Calu3 (cell line): ENCODE results near the gene KCNIP3. TPM values are rescaled to one million over a fixed set of nuclear protein-coding genes. Genes with fewer than 3 reads are reported as not detected.

Experiments
- BruUV-seq: library from RNA; stranded (reverse); fragments of 400-500 nt; replicated peaks from 2 replicates; lab custom pipeline; 2021; lab: Mats Ljungman, UMichigan
- CTCF ChIA-PET: fragments of 300-600 bp; sonication (Branson Sonifier 250); formaldehyde crosslinking; loops from one replicate; lab custom pipeline; 2022; ENCODE audit warnings: antibody characterized with exemption; lab: Charles Lee
- DNase-seq: peaks from one replicate; pipeline ENCODE4 v3.0.0; 2022
- H3K27ac Mint-ChIP-seq: one replicate; pipeline ENCODE4 v1.8.0; 2022; ENCODE audit warnings: mixed read lengths; ENCODE audit not compliant: unreplicated experiment
- H3K27me3 Mint-ChIP-seq: one replicate; pipeline ENCODE4 v1.8.0; 2022; ENCODE audit warnings: mixed read lengths; ENCODE audit not compliant: unreplicated experiment
- H3K36me3 Mint-ChIP-seq: one replicate; pipeline ENCODE4 v1.8.0; 2022; ENCODE audit warnings: mild to moderate bottlenecking, moderate library complexity, mixed read lengths; ENCODE audit not compliant: insufficient read depth, unreplicated experiment
- H3K4me1 Mint-ChIP-seq: one replicate; pipeline ENCODE4 v1.8.0; 2022; ENCODE audit warnings: mild to moderate bottlenecking, low read depth, mixed read lengths; ENCODE audit not compliant: unreplicated experiment
- H3K4me3 Mint-ChIP-seq: one replicate; pipeline ENCODE4 v1.8.0; 2022; ENCODE audit warnings: mild to moderate bottlenecking, low read depth, moderate library complexity, mixed read lengths; ENCODE audit not compliant: unreplicated experiment
- H3K9me3 Mint-ChIP-seq: one replicate; pipeline ENCODE4 v1.8.0; 2022; ENCODE audit warnings: low read depth, mixed read lengths; ENCODE audit not compliant: unreplicated experiment
- intact Hi-C: fragments of 100-400 bp; cut with micrococcal nuclease; formaldehyde crosslinking; loops from one replicate; pipeline ENCODE4 v1.10.0; 2022; ENCODE audit not compliant: unreplicated experiment
- total RNA-seq: library from RNA; stranded (reverse); gene quantifications from 2 replicates; pipeline ENCODE4 v1.2.3, GENCODE V29; 2022
- TF ChIP-seq, protein P1 (sequence below): fragments of 200-600 bp; IDR thresholded peaks from one replicate; pipeline ENCODE4 v1.8.0; 2022; ENCODE audit warnings: antibody characterized with exemption; ENCODE audit not compliant: unreplicated experiment

Gene KCNIP3
- total RNA-seq, 1 experiment from 2014 or later, result 1.1 TPM

DNA sequence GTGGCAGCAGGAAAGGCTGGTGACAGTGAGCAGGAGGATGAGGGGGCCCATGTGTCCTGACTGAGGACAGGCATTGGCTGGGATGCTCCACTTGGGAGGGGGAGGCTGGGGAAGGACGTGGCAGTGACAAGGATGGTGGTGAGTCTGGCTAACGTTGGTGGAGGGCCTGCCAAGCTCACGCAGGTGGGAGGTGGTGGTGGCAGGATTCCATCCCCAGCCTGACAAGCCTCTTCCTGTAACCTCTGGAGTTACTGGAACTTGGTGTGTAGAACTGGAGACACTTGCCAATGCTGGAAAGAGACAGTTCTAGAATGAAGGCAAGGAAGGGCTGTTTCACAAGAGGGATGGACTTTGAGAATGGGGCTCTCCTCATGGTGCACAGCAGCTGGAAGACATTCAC lies 14.7 kb upstream of the KCNIP3 start:
- CTCF ChIA-PET, result no interaction called here
- Mint-ChIP-seq H3K9me3 (no peaks in the 10 kb centered on the region), H3K36me3 (peaks cover 7% of the 10 kb centered on the region), H3K27me3 (no peaks in the 10 kb centered on the region), H3K27ac (no peak overlapping the region), H3K4me3 (no peak overlapping the region), H3K4me1 (no peaks in the 10 kb centered on the region)
- no TSS peak for BruUV-seq
- TF ChIP-seq, protein P1, sequence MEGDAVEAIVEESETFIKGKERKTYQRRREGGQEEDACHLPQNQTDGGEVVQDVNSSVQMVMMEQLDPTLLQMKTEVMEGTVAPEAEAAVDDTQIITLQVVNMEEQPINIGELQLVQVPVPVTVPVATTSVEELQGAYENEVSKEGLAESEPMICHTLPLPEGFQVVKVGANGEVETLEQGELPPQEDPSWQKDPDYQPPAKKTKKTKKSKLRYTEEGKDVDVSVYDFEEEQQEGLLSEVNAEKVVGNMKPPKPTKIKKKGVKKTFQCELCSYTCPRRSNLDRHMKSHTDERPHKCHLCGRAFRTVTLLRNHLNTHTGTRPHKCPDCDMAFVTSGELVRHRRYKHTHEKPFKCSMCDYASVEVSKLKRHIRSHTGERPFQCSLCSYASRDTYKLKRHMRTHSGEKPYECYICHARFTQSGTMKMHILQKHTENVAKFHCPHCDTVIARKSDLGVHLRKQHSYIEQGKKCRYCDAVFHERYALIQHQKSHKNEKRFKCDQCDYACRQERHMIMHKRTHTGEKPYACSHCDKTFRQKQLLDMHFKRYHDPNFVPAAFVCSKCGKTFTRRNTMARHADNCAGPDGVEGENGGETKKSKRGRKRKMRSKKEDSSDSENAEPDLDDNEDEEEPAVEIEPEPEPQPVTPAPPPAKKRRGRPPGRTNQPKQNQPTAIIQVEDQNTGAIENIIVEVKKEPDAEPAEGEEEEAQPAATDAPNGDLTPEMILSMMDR, result no peak
- intact Hi-C loops, result no loop called here
- DNase-seq, result no peak

DNA sequence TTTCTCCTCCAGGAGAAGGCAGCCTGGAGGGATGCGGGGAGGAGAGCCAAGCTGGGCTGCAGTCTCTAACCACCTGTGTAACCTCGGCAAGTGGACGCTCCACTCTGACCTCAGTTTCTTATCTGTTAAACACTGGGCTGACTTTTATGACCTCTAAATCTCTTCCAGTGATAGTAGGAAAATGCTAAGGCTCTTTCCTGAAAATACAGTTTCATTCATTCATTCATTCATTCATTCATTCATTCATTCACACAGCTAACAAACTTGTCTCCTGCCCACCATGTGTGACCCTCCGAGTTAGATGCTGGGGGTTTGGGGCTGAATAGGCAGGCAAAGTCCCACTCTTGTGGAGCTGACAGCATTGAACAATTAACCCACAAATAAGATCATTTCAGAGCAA lies 13.6 kb upstream of the KCNIP3 start:
- no peak for DNase-seq
- no peaks in the 10 kb centered on the region for H3K36me3 Mint-ChIP-seq
- H3K4me1 Mint-ChIP-seq, result no peaks in the 10 kb centered on the region
- CTCF ChIA-PET, result no interaction called here
- no peak overlapping the region for H3K27ac Mint-ChIP-seq
- TF ChIP-seq, protein P1, result no peak
- no peaks in the 10 kb centered on the region for H3K27me3 Mint-ChIP-seq
- intact Hi-C loops, result no loop called here
- no TSS peak for BruUV-seq
- no peak overlapping the region for H3K4me3 Mint-ChIP-seq
- no peaks in the 10 kb centered on the region for H3K9me3 Mint-ChIP-seq

DNA sequence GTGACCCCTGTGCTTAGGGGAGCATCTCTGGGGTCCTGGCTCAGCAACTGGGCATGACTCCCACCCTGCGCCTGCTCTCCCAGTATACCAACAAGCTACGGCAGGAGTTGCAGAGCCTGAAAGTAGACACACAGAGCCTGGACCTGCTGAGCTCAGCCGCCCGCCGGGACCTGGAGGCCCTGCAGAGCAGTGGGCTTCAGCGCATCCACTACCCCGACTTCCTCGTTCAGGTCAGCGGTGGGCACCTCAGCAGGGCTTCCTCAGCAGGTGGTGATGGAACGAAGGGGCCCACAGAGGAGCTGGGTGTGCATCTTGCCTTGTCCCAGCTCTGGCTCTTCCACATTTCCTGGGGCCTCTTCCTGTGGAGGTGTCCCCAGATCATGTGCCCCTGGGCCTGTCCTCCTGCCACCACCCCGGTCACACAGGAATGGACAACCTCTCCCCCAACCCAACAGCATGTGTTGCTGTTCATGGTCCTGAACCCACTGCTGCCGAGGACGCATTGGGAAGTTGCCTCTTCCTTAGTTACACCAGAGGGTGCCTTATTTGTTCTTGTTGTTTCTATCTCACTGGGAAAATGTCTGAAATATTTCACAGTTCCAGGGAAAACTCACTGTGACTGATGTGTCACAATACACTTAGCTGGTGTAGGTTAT lies 12.1 kb upstream of the KCNIP3 start:
- Mint-ChIP-seq H3K27ac (no peak overlapping the region), H3K4me3 (no peak overlapping the region), H3K27me3 (no peaks in the 10 kb centered on the region), H3K36me3 (no peaks in the 10 kb centered on the region), H3K9me3 (peaks cover 1% of the 10 kb centered on the region), H3K4me1 (no peaks in the 10 kb centered on the region)
- no peak for DNase-seq
- intact Hi-C loops, result no loop called here
- TF ChIP-seq, protein P1, result no peak
- no TSS peak for BruUV-seq
- CTCF ChIA-PET, result interaction anchor here (1.1 kb wide), 1 partner anchor 11 kb away, joined by 5 read pairs; no protein-coding TSS in a partner anchor

DNA sequence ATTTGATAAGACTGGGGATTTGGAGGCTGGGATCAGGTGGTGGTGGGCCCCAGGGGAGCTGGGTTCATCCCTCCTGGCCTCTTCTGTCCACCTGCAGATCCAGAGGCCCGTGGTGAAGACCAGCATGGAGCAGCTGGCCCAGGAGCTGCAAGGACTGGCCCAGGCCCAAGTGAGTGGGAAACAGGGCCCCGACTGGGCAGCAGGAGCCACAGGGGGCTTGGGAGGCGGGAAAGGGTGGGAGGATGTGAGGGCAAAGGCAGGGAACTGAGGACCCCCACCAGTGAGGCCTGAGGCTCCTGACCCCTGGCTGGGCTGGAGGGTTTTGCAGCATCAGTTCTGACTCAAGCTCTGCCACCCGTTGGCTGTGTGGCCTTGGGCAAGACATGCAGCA lies 11.6 kb upstream of the KCNIP3 start:
- CTCF ChIA-PET, result interaction anchor here (1.1 kb wide), 1 partner anchor 11 kb away, joined by 5 read pairs; no protein-coding TSS in a partner anchor
- Mint-ChIP-seq H3K4me1 (no peaks in the 10 kb centered on the region), H3K27me3 (no peaks in the 10 kb centered on the region), H3K36me3 (no peaks in the 10 kb centered on the region), H3K9me3 (peaks cover 6% of the 10 kb centered on the region), H3K27ac (no peak overlapping the region), H3K4me3 (no peak overlapping the region)
- TF ChIP-seq, protein P1, result no peak
- BruUV-seq, result no TSS peak
- intact Hi-C loops, result no loop called here
- DNase-seq, result no peak
